Measurements from ENCODE around the gene IL1B. TPM values are rescaled to one million over a fixed set of nuclear protein-coding genes. Genes with fewer than 3 reads are reported as not detected.

Gene IL1B
- total and polyA plus RNA-seq, 2 donors (not counting 1 experiment from before 2014, with no cell fraction given), result 0.20 to 13.1 TPM

DNA sequence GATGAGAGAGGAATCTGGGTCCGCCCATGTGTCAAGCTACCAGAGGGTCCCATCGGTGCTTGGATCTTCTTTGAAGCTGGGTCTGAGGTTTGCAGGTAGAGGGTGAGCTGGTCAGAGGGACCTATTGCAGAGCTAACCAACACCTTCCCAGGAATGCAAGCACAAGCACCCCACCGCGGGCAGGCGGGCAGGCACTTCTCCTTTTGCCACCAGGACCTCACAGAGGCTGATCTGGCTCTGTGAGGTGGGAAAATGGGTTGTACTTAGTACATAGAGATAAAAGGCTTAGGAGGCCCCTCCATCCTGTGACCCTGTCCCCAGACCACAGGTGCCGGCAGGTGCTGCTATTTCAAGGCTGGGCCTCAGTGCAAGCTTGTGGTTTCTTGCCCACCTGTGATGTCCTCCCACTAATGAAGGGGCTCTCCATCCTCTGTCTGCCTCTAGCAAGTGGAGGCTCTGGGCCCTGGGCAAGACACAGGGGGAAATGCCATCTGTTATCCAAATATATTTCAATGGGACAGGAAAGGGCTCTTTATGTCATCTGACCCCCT, 43.0 kb upstream of the IL1B start:
- H3K27ac Mint-ChIP-seq, result no peak overlapping the region
- H2AFZ ChIP-seq (ENCODE audit: insufficient read depth, low read depth, low read length, poor library complexity, severe bottlenecking), result no peak overlapping the region

GRCh38 chr2:112877423-112877822, 40.8 kb upstream of the IL1B start:
- DNase-seq, result no peak
- H3K9me3 ChIP-seq (ENCODE audit: control extremely low read depth in 1 of 3, control insufficient read depth in 2 of 3, insufficient read depth in 1 of 3, low read length in 2 of 3), result no peaks in the 10 kb centered on the region
- H3K27me3 ChIP-seq (replicated peaks in 1 of 4; ENCODE audit: control extremely low read depth in 1 of 4, control insufficient read depth in 3 of 4, insufficient read depth in 4 of 4, low read length in 3 of 4), result no peaks in the 10 kb centered on the region
- WGBS (ENCODE audit: insufficient coverage), result 100% methylated on average over 4 of the region's 6 CpGs
- Mint-ChIP-seq H3K27me3 (peaks cover 4% of the 10 kb centered on the region), H3K27ac (no peak overlapping the region), H3K9me3 (ENCODE audit: insufficient read depth) (no peaks in the 10 kb centered on the region), H3K4me1 (peaks cover 23% of the 10 kb centered on the region), H3K4me3 (no peak overlapping the region)
- ATAC-seq (ENCODE audit: low read depth), result no peak
- intact Hi-C loops (cut with micrococcal nuclease), result no loop called here
- no peak overlapping the region for H3K4me2 ChIP-seq (replicated peaks; ENCODE audit: low read depth, low read length, poor library complexity, severe bottlenecking)
- H3K4me1 ChIP-seq (ENCODE audit: control insufficient read depth in 2 of 2, insufficient read depth in 2 of 2, low read length in 2 of 2), result peaks cover 7 to 20% of the 10 kb centered on the region in 2 donors
- ChIA-PET CTCF (interaction anchor here (1.0 to 12.5 kb wide), 2 partner anchors 9 to 129 kb away, joined by 3 to 299 read pairs; no protein-coding TSS in a partner anchor), POLR2A (no interaction called here)
- H3K27ac ChIP-seq (ENCODE audit: low read length in 2 of 2), result no peak overlapping the region
- TF ChIP-seq EZH2 (IDR thresholded peaks at IDR 0.05; ENCODE audit: borderline replicate concordance, insufficient read depth, low read depth, low read length, poor library complexity, severe bottlenecking), result no peak
- TF ChIP-seq, protein P1, sequence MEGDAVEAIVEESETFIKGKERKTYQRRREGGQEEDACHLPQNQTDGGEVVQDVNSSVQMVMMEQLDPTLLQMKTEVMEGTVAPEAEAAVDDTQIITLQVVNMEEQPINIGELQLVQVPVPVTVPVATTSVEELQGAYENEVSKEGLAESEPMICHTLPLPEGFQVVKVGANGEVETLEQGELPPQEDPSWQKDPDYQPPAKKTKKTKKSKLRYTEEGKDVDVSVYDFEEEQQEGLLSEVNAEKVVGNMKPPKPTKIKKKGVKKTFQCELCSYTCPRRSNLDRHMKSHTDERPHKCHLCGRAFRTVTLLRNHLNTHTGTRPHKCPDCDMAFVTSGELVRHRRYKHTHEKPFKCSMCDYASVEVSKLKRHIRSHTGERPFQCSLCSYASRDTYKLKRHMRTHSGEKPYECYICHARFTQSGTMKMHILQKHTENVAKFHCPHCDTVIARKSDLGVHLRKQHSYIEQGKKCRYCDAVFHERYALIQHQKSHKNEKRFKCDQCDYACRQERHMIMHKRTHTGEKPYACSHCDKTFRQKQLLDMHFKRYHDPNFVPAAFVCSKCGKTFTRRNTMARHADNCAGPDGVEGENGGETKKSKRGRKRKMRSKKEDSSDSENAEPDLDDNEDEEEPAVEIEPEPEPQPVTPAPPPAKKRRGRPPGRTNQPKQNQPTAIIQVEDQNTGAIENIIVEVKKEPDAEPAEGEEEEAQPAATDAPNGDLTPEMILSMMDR (IDR thresholded peaks at IDR 0.05), result no peak
- no peak overlapping the region for H3K4me3 ChIP-seq (ENCODE audit: control extremely low read depth in 1 of 5, extremely low read depth in 1 of 5, insufficient read depth in 1 of 5, low read depth in 2 of 5, low read length in 4 of 5)
- no peaks in the 10 kb centered on the region for H3K36me3 ChIP-seq (replicated peaks in 1 of 2; ENCODE audit: control extremely low read depth in 1 of 2, control insufficient read depth in 1 of 2, extremely low read depth in 1 of 2, insufficient read depth in 2 of 2, low read length in 1 of 2)
- H3K79me2 ChIP-seq (ENCODE audit: control insufficient read depth, insufficient read depth, low read length), result no peaks in the 10 kb centered on the region
- no peak overlapping the region for H3K9ac ChIP-seq (ENCODE audit: low read length)
- no peak overlapping the region for H2AFZ ChIP-seq (ENCODE audit: insufficient read depth, low read depth, low read length, poor library complexity, severe bottlenecking)
- no peaks in the 10 kb centered on the region for H4K20me1 ChIP-seq (ENCODE audit: control insufficient read depth, insufficient read depth, low read length, poor library complexity, severe bottlenecking)

More for the DNA sequence above, 43.0 kb upstream of the IL1B start:
- ChIA-PET CTCF (interaction anchor here (12.5 kb wide), 1 partner anchor 131 kb away, joined by 299 read pairs; no protein-coding TSS in a partner anchor), POLR2A (no interaction called here)
- Mint-ChIP-seq H3K4me1 (peaks cover 23% of the 10 kb centered on the region), H3K27me3 (no peaks in the 10 kb centered on the region), H3K4me3 (peak overlapping the region; percentile 12), H3K9me3 (ENCODE audit: insufficient read depth) (no peaks in the 10 kb centered on the region)
- Histone ChIP-seq H3K4me3 (ENCODE audit: control extremely low read depth in 1 of 5, extremely low read depth in 1 of 5, insufficient read depth in 1 of 5, low read depth in 2 of 5, low read length in 4 of 5) (no peak overlapping the region), H3K27ac (ENCODE audit: low read length in 2 of 2) (no peak overlapping the region), H4K20me1 (ENCODE audit: control insufficient read depth, insufficient read depth, low read length, poor library complexity, severe bottlenecking) (no peaks in the 10 kb centered on the region), H3K36me3 (replicated peaks in 1 of 2; ENCODE audit: control extremely low read depth in 1 of 2, control insufficient read depth in 1 of 2, extremely low read depth in 1 of 2, insufficient read depth in 2 of 2, low read length in 1 of 2) (no peaks in the 10 kb centered on the region), H3K79me2 (ENCODE audit: control insufficient read depth, insufficient read depth, low read length) (no peaks in the 10 kb centered on the region), H3K9ac (ENCODE audit: low read length) (no peak overlapping the region), H3K9me3 (ENCODE audit: control extremely low read depth in 1 of 3, control insufficient read depth in 2 of 3, insufficient read depth in 1 of 3, low read length in 2 of 3) (no peaks in the 10 kb centered on the region), H3K27me3 (replicated peaks in 1 of 4; ENCODE audit: control extremely low read depth in 1 of 4, control insufficient read depth in 3 of 4, insufficient read depth in 4 of 4, low read length in 3 of 4) (no peaks in the 10 kb centered on the region), H3K4me1 (ENCODE audit: control insufficient read depth in 2 of 2, insufficient read depth in 2 of 2, low read length in 2 of 2) (peaks cover 7 to 20% of the 10 kb centered on the region in 2 donors), H3K4me2 (replicated peaks; ENCODE audit: low read depth, low read length, poor library complexity, severe bottlenecking) (no peak overlapping the region)
- no peak for DNase-seq
- ATAC-seq (ENCODE audit: low read depth), result no peak
- intact Hi-C loops (cut with micrococcal nuclease), result loop anchor here (10.0 kb wide), 1 partner anchor 255 kb away; no protein-coding TSS in a partner anchor
- TF ChIP-seq EZH2 (IDR thresholded peaks at IDR 0.05; ENCODE audit: borderline replicate concordance, insufficient read depth, low read depth, low read length, poor library complexity, severe bottlenecking), result no peak
- TF ChIP-seq, protein P1 (IDR thresholded peaks at IDR 0.05), result no peak
- 63% methylated on average over 4 of the region's 6 CpGs for WGBS (ENCODE audit: insufficient coverage)
